CD14-positive monocyte (primary cell): ENCODE results near the gene ATP7A. TPM values are rescaled to one million over a fixed set of nuclear protein-coding genes. Genes with fewer than 3 reads are reported as not detected.

Experiments used
- DNase-seq, 3 donors: peaks; one replicate each; pipeline ENCODE4 v3.0.0-alpha.2; 2011 to 2022
- H2AFZ ChIP-seq: 2 replicates; pipeline ENCODE4 v1.6.0; 2012; ENCODE audit warnings: mild to moderate bottlenecking, low read depth, low read length, inconsistent platforms; ENCODE audit not compliant: insufficient read depth, poor library complexity, severe bottlenecking
- H3K27ac ChIP-seq, 2 donors: 1 replicate in 1 of 2; 2 replicates in 1 of 2; pipeline ENCODE4 v1.5.1; 2012 to 2013; ENCODE audit warnings: low read length in 2 of 2, control low read depth in 1 of 2, inconsistent platforms in 1 of 2, low read depth in 1 of 2, mild to moderate bottlenecking in 1 of 2
- H3K27me3 ChIP-seq, 2 donors: one replicate each; pipeline versions ENCODE4 v1.6.0 to v1.6.1; 2011 to 2013; ENCODE audit warnings: low read length in 2 of 2; ENCODE audit not compliant: control insufficient read depth in 2 of 2, insufficient read depth in 2 of 2
- H3K36me3 ChIP-seq, 2 donors: replicated peaks in 1 of 2; 1 replicate in 1 of 2; 2 replicates in 1 of 2; pipeline versions ENCODE4 v1.5.1 to v1.6.1; 2012 to 2013; ENCODE audit warnings: low read length in 2 of 2, control low read depth in 1 of 2, inconsistent platforms in 1 of 2, mild to moderate bottlenecking in 1 of 2; ENCODE audit not compliant: insufficient read depth in 2 of 2, control insufficient read depth in 1 of 2
- H3K4me1 ChIP-seq, 2 donors: 1 replicate in 1 of 2; 2 replicates in 1 of 2; pipeline versions ENCODE4 v1.5.1 to v1.6.1; 2012 to 2013; ENCODE audit warnings: low read length in 2 of 2, control low read depth in 1 of 2, inconsistent platforms in 1 of 2, mild to moderate bottlenecking in 1 of 2, moderate library complexity in 1 of 2; ENCODE audit not compliant: insufficient read depth in 2 of 2, control insufficient read depth in 1 of 2
- H3K4me2 ChIP-seq: replicated peaks from 2 replicates; pipeline ENCODE3; 2012; ENCODE audit warnings: low read length, moderate library complexity, mild to moderate bottlenecking; ENCODE audit not compliant: poor library complexity, severe bottlenecking; ENCODE audit errors: extremely low read depth
- H3K4me3 ChIP-seq, 3 experiments: fragments of 200-600 bp in 1 of 3; sonication (generic) in 1 of 3; replicated peaks in 1 of 3; 1 replicate in 2 of 3; 2 replicates in 1 of 3; pipeline ENCODE4 v1.5.1; 2011 to 2013; ENCODE audit warnings: low read length in 3 of 3, mild to moderate bottlenecking in 3 of 3, control low read depth in 2 of 3, low read depth in 2 of 3, inconsistent platforms in 1 of 3, moderate library complexity in 1 of 3
- H3K79me2 ChIP-seq: 2 replicates; pipeline ENCODE4 v1.6.0; 2012; ENCODE audit warnings: mild to moderate bottlenecking, control low read depth, inconsistent platforms, low read length, moderate library complexity; ENCODE audit not compliant: insufficient read depth
- H3K9ac ChIP-seq: 2 replicates; pipeline ENCODE4 v1.6.0; 2017; ENCODE audit warnings: low read length, mild to moderate bottlenecking; ENCODE audit not compliant: insufficient read depth, poor library complexity, severe bottlenecking
- H3K9me3 ChIP-seq, 2 donors: replicated peaks in 1 of 2; 1 replicate in 1 of 2; 2 replicates in 1 of 2; pipeline versions ENCODE4 v1.5.1 to v1.6.1; 2012 to 2013; ENCODE audit warnings: low read length in 2 of 2, control low read depth in 1 of 2; ENCODE audit not compliant: control insufficient read depth in 1 of 2, insufficient read depth in 1 of 2
- H4K20me1 ChIP-seq: 2 replicates; pipeline ENCODE4 v1.6.0; 2012; ENCODE audit warnings: mild to moderate bottlenecking, low read length, control low read depth, moderate library complexity; ENCODE audit not compliant: insufficient read depth
- H3K27ac Mint-ChIP-seq, 7 donors: one replicate each; pipeline ENCODE4 v1.8.0; 2020; ENCODE audit warnings: mild to moderate bottlenecking in 7 of 7, mixed read lengths in 7 of 7, moderate library complexity in 6 of 7, inconsistent platforms in 2 of 7
- H3K27me3 Mint-ChIP-seq, 3 donors: one replicate each; pipeline ENCODE4 v1.8.0; 2021 to 2022; ENCODE audit warnings: low read depth in 3 of 3, mild to moderate bottlenecking in 3 of 3, mixed read lengths in 3 of 3, moderate library complexity in 3 of 3, inconsistent platforms in 1 of 3
- H3K36me3 Mint-ChIP-seq, 2 donors: one replicate each; pipeline ENCODE4 v1.8.0; 2020; ENCODE audit warnings: mixed read lengths in 2 of 2, inconsistent platforms in 1 of 2, mild to moderate bottlenecking in 1 of 2
- H3K4me1 Mint-ChIP-seq: one replicate; pipeline ENCODE4 v1.8.0; 2020; ENCODE audit warnings: mild to moderate bottlenecking, mixed read lengths
- H3K4me3 Mint-ChIP-seq, 2 donors: one replicate each; pipeline ENCODE4 v1.8.0; 2020; ENCODE audit warnings: mild to moderate bottlenecking in 2 of 2, mixed read lengths in 2 of 2, moderate library complexity in 1 of 2
- H3K9me3 Mint-ChIP-seq, 7 donors: one replicate each; pipeline ENCODE4 v1.8.0; 2020 to 2022; ENCODE audit warnings: mixed read lengths in 7 of 7, mild to moderate bottlenecking in 6 of 7, moderate library complexity in 6 of 7, inconsistent platforms in 2 of 7
- CTCF ChIP-seq: fragments of 200-600 bp; IDR thresholded peaks from one replicate; pipeline ENCODE4 v1.8.0; 2022; ENCODE audit warnings: antibody characterized with exemption, mild to moderate bottlenecking
- WGBS: methylation state at CpG from one replicate; pipeline ENCODE4 v1.1.5; 2013; ENCODE audit warnings: missing lambda C conversion rate; ENCODE audit not compliant: insufficient coverage; 5-methylcytosine and 5-hydroxymethylcytosine counted together
- intact Hi-C, 2 donors: fragments of 100-400 bp; cut with micrococcal nuclease; formaldehyde crosslinking; loops; one replicate each; pipeline versions ENCODE4 v1.15.0 to v1.15.1; 2023
- polyA plus RNA-seq, 3 donors: library from polyadenylated mRNA; depleted of rRNA in 1 of 3; unstranded in 2 of 3; stranded (reverse) in 1 of 3; fragments of 300-500 nt in 2 of 3; fragments of >200 nt in 1 of 3; fragmentation: Illumina TruSeq in 2 of 3; gene quantifications; 1 replicate in 2 of 3; 2 replicates in 1 of 3; pipeline ENCODE4 v1.2.3, GENCODE V29; 2012 to 2021

Gene ATP7A
- polyA plus RNA-seq, 3 donors: 2.3 to 3.8 (median 2.8) TPM

- Histone ChIP-seq H2AFZ (no peak overlapping the region), H3K36me3 (no peaks in the 10 kb centered on the region), H3K27me3 (no peaks in the 10 kb centered on the region), H3K27ac (no peak overlapping the region), H4K20me1 (no peaks in the 10 kb centered on the region), H3K9me3 (no peaks in the 10 kb centered on the region), H3K9ac (no peak overlapping the region), H3K4me3 (no peak overlapping the region), H3K4me1 (no peaks in the 10 kb centered on the region), H3K4me2 (no peak overlapping the region), H3K79me2 (no peaks in the 10 kb centered on the region)
- H3K4me3 Mint-ChIP-seq: no peak overlapping the region
- H3K4me1 Mint-ChIP-seq: no peaks in the 10 kb centered on the region
- no peak for TF ChIP-seq CTCF
- no peak for DNase-seq
- H3K27ac Mint-ChIP-seq: no peak overlapping the region
- H3K9me3 Mint-ChIP-seq: no peaks in the 10 kb centered on the region
- no peaks in the 10 kb centered on the region for H3K27me3 Mint-ChIP-seq
- peaks cover 2 to 11% of the 10 kb centered on the region in 2 donors for H3K36me3 Mint-ChIP-seq
- intact Hi-C loops: no loop called here
- no CpG with 5 or more reads among the region's 1 CpG for WGBS
Measured at GRCh38 chrX:77977518-77977917, 67.0 kb downstream of the ATP7A start.

- intact Hi-C loops: no loop called here
- H3K27me3 Mint-ChIP-seq: no peaks in the 10 kb centered on the region
Measured at GRCh38 chrX:77979870-77980269, 69.4 kb downstream of the ATP7A start.

More at GRCh38 chrX:77979870-77980269, 69.4 kb downstream of the ATP7A start:
- Histone ChIP-seq H3K9ac (no peak overlapping the region), H3K4me1 (no peaks in the 10 kb centered on the region), H2AFZ (no peak overlapping the region), H3K9me3 (no peaks in the 10 kb centered on the region), H3K36me3 (no peaks in the 10 kb centered on the region), H3K27me3 (no peaks in the 10 kb centered on the region), H3K4me3 (no peak overlapping the region), H4K20me1 (no peaks in the 10 kb centered on the region), H3K79me2 (no peaks in the 10 kb centered on the region), H3K27ac (no peak overlapping the region), H3K4me2 (no peak overlapping the region)
- H3K4me3 Mint-ChIP-seq: no peak overlapping the region
- peaks cover 0 to 8% of the 10 kb centered on the region in 2 donors for H3K36me3 Mint-ChIP-seq
- no peaks in the 10 kb centered on the region for H3K9me3 Mint-ChIP-seq
- no peaks in the 10 kb centered on the region for H3K4me1 Mint-ChIP-seq
- DNase-seq: no peak
- no CpG with 5 or more reads among the region's 4 CpGs for WGBS
- no peak overlapping the region for H3K27ac Mint-ChIP-seq
- TF ChIP-seq CTCF: no peak
